Suppressor macrophage (primary cell): ENCODE results near the gene RALGPS2.

Experiments
- DNase-seq, 4 experiments: peaks; one replicate each; pipeline ENCODE4 v3.0.0-alpha.2; 2020 to 2022
- total RNA-seq, 17 experiments: gene quantifications; one replicate each; lab custom pipeline; 2026; ENCODE audit warnings: mixed read lengths in 6 of 17, inconsistent platforms in 3 of 17; lab: John Stamatoyannopoulos, UW

RALGPS2 gene, protein sequence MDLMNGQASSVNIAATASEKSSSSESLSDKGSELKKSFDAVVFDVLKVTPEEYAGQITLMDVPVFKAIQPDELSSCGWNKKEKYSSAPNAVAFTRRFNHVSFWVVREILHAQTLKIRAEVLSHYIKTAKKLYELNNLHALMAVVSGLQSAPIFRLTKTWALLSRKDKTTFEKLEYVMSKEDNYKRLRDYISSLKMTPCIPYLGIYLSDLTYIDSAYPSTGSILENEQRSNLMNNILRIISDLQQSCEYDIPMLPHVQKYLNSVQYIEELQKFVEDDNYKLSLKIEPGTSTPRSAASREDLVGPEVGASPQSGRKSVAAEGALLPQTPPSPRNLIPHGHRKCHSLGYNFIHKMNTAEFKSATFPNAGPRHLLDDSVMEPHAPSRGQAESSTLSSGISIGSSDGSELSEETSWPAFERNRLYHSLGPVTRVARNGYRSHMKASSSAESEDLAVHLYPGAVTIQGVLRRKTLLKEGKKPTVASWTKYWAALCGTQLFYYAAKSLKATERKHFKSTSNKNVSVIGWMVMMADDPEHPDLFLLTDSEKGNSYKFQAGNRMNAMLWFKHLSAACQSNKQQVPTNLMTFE
- total RNA-seq = 2.9 to 14.7 (median 6.4) reads per million in 17 experiments

DNA sequence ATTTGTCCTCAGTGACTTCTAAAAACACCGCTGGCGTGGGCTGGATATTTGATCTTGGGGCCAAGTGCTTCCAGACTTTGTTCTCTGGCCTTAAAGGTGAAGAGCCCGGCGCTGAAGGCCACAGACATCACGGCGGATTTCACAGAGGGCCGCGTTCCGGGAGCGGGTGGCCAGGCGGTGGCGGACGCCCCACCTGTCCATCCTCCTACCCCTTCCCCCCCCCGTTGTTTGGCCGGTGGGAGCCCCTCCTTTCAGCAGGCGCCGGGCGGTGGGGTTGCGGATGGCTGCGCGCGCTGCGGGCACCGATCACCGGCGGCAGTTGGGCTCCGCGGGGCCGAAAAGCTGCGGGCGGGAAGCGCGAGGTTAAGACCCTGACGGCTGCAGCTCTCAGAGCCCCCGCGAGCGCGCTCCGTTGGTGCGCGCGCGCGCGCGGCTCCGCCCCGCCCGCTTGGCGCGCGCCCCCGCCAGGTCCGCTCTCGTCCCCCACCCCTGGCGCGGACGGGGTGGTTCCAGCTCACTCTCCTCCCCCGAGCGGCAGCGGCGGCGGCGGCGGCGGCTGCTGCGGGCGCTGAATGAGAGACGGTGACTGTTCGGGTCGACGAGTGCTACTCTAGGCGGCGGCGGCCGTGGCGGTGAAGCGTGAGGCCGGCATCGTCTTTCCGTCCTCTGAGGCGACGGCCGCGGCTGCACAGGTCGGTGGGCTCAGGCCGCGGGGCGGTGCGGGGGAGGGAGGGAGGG is at the start of gene RALGPS2:
RALGPS2 (plus strand) TSS at position 517 of the 738 bp plus-strand sequence. CDS start 51,521 bp downstream, outside the sequence.
- DNase-seq = peak; percentile 70 to 90 (median 81)

DNA sequence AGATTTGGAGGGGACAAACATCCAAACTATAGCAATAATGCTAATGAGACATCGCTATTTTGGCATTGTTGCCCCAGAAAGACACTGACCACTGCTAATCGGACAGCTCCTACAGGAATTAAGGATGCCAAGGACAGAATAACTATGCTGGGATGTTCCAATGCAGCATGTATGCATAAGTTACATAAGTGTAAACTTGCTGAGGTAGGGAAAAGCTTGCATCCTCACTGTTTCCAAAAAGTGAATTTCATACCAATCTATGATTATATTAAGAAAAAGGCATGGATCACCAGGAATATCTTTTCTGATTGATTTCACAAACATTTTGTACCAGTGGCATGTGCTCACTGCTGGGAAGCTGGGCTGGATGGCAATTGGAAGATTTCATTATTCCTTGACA is 45.8 kb upstream of the RALGPS2 start:
- DNase-seq = no peak

DNA sequence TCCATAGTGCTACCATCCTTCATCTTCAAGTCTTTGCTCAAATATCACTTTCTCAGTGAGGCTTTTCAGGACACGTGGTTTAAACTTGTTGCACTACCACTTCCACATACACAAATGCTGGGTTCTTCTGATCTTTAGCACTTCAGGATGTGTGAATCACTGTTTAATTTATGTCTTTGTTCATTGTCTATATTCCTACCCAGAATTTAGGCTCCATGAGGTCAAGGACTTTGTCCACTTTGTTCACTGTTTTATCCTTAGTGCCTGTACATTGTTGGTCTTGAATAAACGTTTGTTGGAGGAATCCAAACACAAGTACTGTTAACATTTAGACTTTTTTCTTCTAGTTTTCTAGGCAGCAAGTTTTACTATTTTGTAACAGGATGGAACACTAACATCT is 42.6 kb upstream of the RALGPS2 start:
- DNase-seq = no peak

- no peak for DNase-seq
Observed at GRCh38 chr1:178682886-178683285, 42.2 kb upstream of the RALGPS2 start.

- DNase-seq = no peak
Observed at GRCh38 chr1:178683291-178683690, 41.8 kb upstream of the RALGPS2 start.

DNA sequence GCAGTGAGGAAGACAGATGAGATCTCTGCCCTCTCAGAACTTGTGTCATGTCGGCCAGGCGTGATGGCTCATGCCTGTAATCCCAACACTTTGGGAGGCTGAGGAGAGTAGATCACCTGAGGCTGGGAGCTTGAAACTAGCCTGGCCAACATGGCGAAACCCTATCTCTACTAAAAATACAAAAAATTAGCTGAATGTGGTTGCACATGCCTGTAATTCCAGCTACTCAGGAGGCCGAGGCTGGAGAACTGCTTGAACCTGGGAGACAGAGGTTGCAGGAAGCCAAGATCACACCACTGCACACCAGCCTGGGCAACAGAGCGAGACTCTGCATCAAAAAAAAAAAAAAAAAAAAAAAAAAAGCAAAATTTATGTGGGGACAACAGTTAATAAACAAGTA is 40.9 kb upstream of the RALGPS2 start:
- no peak for DNase-seq

DNA sequence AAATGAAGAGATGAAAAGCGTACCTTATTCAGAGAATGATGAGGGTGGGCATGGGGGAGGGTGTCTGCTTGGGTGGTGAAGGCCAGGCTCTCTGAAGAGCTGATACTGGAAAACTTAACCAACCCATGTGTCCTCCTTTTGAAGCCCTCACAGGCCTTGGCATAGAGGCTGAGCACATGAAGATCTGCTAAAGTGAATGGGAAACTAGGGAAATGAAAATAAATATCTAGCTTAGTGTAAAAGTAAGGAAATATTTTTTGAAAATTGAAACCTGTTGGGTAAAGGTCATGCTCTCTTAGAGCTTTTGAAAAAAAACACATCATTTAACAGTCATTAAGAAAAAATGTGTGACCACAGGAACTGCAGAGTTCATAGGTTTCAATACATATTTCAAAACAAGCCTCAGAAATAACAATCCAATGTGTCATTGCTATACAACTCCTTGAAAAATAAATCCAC is 40.5 kb upstream of the RALGPS2 start:
- DNase-seq = no peak

- DNase-seq = no peak
Observed at GRCh38 chr1:178686407-178686806, 38.6 kb upstream of the RALGPS2 start.

DNA sequence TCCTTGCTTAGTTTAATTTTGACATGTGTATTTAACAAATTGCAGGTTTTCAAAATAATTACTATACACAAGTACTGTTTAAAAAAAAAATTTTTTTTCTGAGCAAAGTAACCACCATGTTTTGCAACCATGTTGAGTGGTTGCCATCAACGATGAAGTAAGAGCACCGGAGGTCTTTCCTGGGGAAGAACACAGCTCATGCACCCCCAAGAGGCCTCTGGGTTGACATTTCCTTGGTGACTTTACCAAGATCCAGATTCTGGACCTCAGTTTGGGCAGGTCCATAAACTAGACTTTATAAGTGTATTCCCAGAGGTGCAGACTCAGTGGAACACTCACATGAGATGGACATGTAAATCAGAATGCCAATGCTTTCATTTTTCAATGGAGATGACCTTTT is 36.8 kb upstream of the RALGPS2 start:
- peak in 1 of 4 experiments; percentile 12 for DNase-seq

GRCh38 chr1:178689769-178690168 is 35.3 kb upstream of the RALGPS2 start:
- peak in 2 of 4 experiments; percentile 8 to 33 for DNase-seq

GRCh38 chr1:178690496-178690895 is 34.5 kb upstream of the RALGPS2 start:
- no peak for DNase-seq

DNA sequence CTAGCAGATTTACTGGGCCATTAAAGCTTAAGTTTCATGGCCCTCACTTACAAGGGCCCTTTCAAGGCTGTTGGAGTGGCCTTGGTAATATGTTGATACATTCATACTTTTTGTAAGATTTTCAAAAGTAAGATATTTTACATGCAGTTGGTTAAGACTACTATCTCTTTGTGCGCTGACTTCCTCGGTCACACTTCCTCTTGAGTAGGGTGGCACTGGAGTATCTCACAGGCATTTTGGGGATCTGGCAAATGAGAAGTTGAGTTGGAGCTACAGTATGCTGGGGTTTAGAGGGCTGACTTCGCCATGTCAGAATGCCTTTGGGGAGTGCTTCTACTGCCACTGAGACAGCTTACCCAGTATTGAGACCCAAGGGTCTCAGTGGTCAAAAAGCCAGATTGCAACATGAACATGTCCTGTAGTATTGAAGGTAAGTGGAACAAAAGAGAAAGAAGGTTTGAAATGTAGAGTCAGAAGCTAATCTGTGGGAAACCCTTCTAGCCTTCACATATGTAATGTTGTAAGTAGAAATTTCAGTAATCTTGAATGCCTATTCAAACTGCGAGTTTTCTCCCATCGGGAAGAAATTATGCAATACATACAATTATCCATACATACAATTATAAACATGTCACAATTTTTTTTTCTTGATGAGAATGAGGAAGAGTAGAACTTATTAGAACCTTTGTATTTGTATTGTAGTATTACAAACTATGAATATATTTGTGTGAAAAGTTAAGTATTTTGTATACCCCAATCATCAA is 32.3 kb upstream of the RALGPS2 start:
- DNase-seq = peak; percentile 19 to 83 (median 40)

DNA sequence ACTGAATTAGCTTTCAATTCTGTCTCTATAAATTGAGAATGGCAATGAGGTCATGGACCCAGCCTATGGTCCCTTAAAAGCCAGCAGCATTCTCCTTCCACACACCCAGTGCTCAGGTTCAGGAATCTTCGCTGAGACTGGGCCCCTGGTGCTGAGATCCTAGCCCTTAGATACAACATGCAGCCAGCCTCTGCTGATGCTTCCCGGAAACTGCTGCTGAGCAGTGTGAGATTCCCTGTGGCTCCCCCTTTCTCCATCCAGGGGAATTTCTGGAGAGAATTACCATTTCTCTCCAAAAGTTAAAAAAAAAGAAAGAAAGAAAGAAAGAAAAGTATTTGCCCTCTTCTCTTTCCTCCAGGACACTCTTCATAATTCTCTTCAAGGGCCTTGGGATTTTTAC is 31.7 kb upstream of the RALGPS2 start:
- DNase-seq = no peak

DNA sequence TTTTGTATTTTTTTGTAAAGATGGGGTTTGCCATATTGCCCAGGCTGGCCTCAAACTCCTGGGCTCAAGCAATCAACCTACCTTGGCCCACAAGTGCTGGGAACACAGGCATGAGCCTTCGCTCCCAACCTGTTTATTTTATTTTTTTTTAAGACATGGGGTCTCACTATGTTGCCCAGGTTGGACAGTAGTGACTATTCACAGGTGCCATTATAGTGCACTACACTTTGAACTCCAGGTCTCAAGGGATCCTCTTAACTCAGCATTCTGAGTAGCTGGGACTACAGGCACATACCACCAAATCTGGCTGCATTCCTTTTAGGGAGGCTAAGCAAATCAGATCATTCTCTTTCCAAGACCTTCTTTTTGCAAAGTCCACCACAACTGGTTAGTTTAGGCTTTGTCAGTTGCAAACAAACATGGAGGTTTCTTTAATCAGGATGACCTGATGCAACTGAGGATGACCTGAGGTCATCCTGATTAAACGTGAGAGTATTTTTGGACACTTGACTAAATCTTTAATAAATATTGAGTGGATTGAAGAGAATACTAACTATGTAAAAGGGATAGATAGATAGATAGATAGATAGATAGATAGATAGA is 30.0 kb upstream of the RALGPS2 start:
- DNase-seq = no peak

DNA sequence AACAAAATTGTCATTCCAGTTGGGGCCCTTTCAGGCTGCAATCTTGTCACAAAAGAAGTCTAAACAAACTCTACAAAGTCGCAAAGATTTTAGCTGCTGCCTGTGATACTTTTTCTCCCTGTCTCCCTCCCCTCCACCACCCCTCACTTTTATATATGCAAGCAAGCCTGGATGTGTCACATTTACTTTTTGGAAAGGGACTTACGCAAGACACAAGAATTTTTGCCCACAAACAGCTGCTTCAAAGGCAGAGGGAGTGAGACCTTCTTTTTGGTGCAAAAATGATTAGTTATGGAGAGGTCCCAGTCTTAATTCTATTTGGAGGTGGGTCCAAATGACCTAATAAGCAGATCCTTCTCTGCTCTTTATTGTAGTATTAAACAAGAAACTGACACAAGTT is 22.9 kb upstream of the RALGPS2 start:
- no peak for DNase-seq

GRCh38 chr1:178704833-178705232 is 20.2 kb upstream of the RALGPS2 start:
- DNase-seq = no peak

DNA sequence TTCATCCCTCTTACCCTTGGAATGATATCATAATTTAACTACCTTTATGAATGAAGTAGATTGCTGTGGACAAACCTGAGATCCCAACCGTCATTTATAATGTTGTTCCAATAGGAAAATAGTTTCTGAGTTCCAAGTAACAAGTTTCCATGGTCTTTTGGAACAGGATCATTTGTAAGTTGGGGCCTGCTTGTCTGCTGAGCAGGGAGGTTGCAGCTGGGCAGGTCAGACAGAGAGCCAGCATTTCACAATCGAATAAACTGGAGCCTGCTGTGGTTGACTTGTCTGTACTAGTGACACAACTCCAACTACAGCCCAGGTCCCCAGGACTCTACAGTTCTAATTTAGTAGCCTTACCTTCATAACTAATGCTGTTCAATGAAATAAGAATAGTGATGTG is 18.6 kb upstream of the RALGPS2 start:
- no peak for DNase-seq

DNA sequence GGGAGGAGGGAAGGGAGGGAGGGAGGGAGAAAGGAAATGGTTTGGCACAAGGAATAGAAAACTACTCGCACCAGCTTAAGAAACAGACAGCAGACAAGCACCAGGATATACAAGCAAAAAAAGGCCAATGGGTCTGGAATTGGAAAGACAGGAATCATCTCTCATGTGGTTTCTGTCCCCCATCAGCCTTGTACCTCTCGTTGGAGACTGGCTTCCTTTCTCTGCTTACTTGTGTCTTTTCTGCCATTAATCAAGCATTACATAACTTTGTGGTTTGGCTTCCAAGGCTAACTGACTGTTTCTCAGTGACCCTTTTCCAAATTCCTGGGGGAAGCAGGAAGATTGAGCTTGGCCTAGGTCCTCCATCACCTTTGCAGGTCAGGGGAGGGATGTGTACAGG is 11.8 kb upstream of the RALGPS2 start:
- DNase-seq = no peak

DNA sequence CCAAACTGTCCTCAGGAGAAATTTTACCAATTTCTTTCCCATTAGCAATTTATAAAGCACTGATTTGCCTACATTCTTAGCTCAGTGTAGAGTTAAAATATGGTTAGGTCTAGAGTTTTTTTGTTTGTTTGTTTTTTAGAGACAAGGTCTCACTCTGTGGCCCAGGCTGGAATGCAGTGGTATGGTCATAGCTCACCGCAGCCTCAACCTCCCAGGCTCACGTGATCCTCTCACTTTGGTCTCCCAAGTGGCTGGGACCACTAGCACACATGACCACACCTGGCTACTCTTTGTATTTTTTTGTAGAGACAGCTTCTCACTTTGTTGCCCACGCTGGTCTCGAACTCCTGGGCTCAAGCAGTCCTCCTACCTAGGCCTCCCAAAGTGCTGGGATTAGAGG is 10.6 kb upstream of the RALGPS2 start:
- DNase-seq = no peak

GRCh38 chr1:178716111-178716510 is 8.9 kb upstream of the RALGPS2 start:
- DNase-seq = no peak

- no peak for DNase-seq
Observed at GRCh38 chr1:178718520-178718919, 6.5 kb upstream of the RALGPS2 start.

- no peak for DNase-seq
Observed at GRCh38 chr1:178723546-178723945, 1.5 kb upstream of the RALGPS2 start.
